Anterior cingulate cortex (tissue), 58 donors: Measurements from ENCODE around the gene OR5K2.

ENCODE experiments used
- DNase-seq, 58 donors: peaks; one replicate each; lab custom pipeline; 2025; lab: John Stamatoyannopoulos, UW

The OR5K2 gene

DNA sequence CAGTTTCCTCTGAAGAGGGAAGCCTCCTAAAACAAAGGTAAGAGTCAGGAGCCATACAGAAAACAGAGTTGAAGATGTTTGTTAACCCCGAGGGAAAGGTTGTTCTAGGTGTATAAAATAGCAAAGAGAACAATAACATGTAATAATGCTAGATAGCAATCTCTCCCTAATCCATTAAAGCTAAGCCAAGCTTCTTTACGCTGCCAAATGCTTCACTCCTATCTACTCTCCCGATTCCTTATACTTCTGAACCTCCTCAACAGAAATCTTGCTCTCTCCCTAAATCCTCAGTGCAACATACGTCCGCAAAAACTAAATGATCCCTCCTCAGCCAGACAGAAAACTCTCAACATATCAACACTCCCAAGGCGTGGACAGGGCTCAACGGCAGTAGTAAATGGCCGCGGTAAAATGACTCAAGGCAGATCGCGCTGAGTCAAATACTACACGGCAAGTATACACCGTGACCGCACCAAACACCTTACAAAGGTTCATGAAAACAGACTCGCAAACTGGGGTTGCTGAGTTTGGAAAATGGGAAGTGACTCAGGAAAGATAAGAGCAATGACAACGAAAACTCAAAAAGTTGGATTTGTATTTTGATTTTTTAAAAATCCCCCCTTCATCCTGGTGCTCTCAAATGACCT, 24.5 kb downstream of the OR5K2 start:
- peak in 25 of 58 donors; percentile 6 to 62 (median 35) for DNase-seq

DNA sequence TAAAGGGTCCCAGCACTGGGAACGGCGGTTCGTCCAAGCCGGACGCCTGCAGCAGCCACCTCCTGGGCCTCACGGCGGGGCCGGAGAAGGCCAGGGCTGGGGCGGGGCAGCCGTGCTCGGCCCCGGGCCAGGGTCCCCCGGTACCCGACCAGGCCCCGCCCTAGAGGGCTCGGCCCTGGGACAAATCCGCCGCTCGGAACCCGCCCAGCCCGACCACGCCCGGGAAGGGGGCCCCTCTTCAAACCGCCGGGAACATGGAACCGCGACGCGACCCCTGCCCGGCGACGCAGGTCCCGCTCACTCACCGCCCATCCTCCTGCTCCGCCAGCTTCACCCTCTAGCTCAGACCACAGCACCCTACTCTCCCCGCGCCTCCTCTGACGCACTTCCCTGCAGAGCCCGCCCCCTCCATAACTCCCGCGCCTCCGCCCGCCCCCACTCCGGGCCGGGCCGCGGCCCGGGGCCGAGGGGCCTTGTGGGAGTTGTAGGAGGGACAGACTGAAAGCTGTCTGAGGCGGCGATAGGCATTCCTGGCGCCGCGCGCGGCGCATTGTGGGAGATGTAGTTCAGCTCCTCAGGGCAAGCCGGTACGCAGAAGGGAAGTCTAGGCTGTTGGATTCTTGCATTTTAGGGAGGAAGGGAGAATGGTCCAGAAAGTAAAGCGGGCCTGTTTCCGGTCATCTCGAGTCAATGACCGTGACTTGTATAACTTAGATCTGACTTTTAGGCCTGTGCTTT, 25.2 kb downstream of the OR5K2 start, which contains the start of gene CLDND1:
TSS of gene CLDND1 (minus strand) at position 359 of the 738 bp plus-strand sequence. CDS start 1,478 bp downstream, outside the sequence.
- DNase-seq: peak; percentile 70 to 99 (median 98)

DNA sequence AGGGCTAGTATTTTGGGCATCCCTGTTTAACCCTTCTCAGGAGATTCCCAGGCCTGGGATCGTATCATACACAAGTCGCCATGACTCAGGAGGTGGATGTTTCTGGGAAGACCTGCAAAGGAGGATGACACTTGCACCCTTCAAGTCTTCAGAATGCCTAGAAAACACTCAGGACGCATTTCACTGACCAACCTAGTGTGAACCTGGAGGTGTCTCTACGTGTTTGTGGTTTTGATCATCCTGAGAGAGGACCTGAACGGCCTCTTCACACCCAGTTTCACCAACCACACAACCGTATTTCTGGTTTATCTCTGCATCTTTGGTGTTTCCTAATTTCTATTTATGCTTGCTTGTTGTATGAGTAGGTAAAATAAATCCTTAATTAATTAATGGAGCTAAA, 28.0 kb downstream of the OR5K2 start:
- no peak for DNase-seq

DNA sequence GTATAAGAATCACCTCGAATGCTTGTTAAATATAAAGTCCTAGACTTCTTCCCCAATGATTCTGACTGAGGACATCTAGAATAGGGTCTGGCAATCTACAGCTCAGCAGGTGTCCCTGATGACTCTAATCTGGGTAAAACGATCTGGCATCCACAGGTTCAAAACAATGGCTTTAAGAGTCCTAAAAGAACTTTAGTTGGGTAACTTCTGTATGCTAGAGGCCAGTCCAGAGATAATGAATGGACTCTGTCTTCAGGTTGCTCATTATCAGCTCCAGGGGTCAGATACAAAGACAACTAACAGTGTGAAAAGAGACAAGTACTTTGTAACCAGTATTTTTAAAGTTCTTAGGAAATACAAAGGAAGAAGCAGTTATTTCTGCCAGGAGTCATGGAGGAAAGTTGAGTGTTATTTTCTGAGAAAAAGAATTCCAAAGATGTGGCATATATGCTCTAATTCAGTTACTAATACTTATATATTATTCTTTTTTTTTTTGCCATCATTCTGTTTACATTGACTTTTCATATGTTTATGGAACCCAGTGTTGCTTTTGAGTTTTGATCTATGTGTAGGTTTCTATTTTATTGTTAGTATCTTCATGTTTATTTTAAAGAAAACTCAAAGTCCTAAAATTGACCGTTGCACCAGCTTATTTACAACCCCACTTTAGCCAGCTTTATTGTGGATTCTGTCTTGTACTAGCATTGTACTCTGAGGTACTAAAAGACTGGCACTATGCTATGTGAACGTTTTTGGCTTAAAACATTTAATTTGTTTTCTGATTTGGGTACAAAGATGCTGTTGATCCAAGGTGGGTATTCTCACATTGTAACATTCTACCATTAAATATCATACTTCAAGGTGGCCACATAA, 31.2 kb downstream of the OR5K2 start:
- DNase-seq: no peak

DNA sequence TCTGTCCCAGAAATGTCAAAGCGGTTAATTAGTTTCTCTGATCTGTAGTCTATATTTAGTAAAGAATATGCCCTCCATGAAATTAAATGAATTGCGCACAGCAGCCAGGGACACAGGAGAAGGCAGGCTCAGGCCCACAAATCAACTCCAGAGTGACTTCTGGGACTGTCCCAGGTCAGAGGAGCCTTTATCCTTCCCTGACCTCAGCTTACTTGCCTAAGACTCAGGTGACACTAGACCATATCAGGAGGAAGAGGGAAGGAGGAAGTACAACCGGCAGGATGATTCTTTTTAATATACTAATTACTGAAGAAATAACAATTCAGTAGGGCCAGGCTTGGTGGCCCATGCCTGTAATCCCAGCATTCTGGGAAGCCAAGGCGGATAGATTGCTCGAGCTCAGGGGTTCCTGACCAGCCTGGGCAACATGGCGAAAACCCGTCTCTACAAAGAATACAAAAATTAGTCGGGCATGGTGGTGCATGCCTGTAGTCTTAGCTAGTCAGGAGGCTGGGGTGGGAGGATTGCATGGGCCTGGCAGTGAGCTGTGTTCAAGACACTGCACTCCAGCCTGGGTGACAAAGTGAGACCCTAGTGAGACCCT, 32.5 kb downstream of the OR5K2 start:
- no peak for DNase-seq

DNA sequence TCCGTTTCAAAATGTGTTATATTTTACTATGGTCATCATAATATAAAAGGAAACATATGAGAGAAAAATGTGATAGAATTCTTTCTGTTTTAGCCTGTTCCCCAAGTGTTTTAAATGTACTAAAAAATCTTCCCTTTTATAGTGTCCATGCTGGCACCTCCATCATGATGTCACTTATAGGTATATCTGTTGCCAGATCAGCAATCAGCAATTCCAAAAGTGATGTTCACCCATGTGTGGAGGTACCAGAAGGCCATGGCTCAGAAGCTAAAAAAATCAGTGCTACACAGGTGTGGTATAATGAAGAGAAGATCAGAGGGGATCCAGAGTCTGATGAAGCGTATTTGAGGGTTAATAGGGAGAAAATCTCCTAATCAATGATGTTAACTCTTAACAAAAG, 33.2 kb downstream of the OR5K2 start:
- DNase-seq: no peak

DNA sequence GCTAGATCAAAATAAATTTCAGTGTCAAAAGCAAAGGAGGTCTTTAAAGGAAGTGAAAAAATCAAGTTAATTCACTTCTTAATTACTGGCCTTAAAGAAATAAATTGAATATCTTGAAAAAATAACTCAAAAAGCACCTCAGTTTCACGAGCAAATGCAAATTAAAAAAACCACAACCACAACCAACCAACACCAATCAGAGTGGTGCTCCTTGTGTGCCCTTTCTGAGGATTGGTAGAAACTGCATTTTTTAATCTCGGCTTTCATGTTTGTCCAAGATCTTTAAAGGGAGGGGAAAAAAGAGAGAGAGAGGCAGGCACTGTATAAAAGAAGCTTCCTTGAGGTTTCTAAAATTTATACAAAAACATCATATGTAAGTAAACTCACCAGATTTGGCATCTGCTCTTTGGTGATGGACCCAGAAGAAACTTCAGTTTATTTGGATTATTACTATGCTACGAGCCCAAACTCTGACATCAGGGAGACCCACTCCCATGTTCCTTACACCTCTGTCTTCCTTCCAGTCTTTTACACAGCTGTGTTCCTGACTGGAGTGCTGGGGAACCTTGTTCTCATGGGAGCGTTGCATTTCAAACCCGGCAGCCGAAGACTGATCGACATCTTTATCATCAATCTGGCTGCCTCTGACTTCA, 34.3 kb downstream of the OR5K2 start, which contains the start of gene GPR15:
TSS of gene GPR15 (plus strand) at position 357 of the 653 bp plus-strand sequence. CDS start at position 413, 56 bp downstream.
- no peak for DNase-seq

DNA sequence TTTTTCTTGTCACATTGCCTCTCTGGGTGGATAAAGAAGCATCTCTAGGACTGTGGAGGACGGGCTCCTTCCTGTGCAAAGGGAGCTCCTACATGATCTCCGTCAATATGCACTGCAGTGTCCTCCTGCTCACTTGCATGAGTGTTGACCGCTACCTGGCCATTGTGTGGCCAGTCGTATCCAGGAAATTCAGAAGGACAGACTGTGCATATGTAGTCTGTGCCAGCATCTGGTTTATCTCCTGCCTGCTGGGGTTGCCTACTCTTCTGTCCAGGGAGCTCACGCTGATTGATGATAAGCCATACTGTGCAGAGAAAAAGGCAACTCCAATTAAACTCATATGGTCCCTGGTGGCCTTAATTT, 34.8 kb downstream of the OR5K2 start:
- no peak for DNase-seq

DNA sequence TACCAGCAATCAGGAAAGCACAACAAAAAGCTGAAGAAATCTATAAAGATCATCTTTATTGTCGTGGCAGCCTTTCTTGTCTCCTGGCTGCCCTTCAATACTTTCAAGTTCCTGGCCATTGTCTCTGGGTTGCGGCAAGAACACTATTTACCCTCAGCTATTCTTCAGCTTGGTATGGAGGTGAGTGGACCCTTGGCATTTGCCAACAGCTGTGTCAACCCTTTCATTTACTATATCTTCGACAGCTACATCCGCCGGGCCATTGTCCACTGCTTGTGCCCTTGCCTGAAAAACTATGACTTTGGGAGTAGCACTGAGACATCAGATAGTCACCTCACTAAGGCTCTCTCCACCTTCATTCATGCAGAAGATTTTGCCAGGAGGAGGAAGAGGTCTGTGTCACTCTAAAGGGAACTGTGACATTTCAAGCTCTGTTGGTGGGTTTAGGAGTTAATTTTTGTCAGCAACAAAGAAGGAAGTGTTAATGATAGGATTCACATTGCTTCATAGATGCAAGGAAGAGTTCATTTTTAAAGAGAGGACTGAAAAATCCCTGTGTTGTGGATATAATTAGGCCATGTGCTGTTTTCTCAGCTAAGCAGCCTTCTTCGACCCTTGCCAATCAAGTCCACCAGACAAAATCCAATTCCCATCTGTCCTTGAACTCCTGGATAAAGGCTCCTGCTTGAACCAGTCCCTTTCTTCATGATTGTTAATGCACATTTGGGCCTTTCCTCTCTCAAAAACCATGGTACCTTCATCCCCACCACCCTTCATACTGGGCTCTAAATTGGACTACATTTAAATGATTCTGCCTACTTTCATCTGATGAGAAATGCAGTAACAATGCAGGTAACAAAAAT, 35.5 kb downstream of the OR5K2 start:
- no peak for DNase-seq

DNA sequence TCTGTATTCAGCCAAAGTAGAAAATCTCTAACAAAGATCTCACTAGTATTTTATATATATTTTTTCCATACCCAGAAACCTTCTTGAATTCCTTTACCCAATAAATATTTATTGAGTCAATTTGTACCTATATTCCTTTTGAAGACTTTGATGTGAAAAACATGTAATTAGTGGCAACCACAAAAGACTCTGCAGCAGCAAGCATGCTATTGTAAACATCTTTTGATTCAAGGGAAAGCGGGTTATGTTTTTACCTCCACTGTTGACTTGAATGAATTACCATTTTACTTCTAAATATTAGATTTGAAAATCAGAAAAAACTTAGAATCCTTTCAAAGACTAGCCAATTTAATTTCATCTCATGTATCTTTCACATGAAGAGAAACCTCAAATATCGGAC, 36.7 kb downstream of the OR5K2 start:
- DNase-seq: no peak

DNA sequence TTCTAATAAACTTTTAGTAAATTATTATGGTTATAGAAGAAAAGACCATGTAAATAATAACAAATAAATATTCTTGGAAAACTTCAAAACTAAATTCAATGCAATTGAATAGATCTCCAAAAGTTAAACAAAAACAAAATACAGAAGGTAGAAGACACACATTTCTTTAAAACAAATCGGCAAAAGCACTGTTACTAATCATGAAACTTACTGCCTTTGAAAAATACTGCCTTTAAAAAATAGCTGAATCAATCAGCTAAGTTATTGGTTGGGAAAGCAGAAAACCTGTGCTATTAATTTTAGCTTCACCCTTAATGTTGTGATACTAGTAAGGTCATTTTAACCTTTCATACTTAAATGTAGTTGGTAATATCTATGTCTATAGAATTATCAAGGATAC, 37.3 kb downstream of the OR5K2 start:
- DNase-seq: no peak

DNA sequence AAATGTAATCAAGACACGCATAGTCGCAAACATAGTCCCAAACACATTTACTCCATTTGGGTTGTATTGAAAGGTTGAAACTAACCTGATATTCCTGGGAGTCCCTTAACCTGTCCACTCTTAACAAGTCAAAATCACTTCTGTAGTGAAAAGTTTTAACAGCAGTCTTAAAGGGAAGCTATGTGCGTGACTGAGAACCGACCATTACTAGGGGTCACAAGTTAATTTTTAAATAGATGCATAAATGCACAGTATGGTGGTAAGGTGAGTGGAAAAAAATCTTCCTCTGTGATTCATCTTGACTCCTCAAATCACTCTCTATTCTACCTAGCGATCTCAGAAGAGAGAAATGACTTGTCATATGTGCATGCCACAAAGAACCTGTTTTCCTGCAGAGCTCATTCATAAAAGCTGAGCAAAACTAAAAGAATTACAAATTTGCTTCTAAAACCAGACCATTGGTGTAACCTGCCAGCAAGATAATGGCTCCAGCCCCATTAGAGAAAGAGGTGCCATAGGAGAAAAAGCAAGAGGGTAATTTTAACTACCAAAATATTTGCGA, 39.1 kb downstream of the OR5K2 start:
- DNase-seq: no peak

DNA sequence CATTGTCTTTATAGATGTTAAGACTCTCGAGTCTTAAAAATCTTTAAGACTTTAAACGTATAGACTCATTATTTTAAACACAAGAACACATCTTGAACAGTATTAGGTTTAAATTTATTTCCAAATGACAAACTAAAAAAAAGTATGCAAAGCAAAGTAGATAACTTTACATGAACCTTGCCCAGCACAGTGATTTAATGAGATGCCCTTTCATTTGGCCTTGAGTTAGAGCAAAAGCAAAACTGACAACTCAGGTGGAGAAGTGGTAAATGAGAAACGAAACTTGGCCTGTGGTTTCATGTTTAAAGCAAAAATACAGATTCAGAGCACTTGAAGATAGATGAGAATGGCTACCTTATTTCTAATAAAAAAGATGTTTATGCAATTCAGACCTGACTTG, 42.9 kb downstream of the OR5K2 start:
- DNase-seq: no peak

DNA sequence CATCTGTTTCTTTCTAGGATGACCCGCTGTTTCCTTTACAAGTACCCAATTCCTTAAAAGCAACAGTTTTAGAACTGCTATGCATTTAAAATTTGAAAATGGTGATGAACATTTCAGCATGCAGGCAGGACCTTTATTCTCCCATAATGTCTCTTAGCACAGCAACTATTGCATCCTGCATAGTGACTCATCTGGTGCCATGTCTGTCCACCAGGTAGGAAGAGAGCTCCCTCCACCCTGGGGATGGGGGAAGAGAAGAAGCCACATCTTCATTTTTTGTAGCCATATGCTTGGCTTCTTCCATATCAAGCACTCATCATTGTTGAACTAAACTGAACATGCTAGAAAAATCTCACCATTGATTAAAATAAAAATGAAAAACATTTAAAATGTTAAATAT, 44.2 kb downstream of the OR5K2 start:
- no peak for DNase-seq

DNA sequence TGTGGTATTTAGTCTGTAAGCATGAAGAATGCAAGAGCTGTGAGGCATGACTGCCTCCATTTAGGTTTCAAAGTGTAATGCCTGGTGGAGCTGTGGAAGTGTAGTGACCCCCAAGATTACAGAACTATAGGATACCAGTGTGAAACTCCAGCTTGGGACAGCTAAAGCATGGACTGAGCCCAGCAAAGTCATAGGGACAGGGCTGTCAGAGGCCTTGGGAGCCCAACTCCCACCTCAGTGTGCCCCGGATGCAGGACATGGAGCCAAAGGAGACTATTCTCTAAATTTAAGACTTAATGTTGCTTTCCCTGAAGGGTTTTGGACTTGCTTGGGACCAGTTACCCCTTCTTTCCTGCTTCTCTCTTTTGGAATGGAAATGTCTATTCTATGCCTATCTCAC, 45.1 kb downstream of the OR5K2 start:
- no peak for DNase-seq

DNA sequence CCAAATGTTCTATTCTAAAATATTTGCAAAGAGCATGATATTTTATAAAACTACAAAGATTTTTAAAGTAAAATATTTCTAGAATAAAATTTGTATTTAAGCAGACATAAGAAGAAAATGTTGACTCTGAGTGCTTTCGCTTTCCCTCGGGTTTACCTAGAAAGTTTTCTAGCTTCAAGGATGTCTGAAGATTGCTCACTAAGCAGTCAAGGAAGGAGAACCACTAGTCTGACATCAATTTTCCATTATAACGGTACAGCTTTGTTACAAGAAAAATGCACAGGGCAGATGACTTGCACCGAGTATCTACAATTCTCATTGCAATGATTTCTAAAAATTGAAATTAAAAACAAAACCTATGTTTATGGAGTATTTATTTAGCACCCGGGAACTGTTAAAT, 48.5 kb downstream of the OR5K2 start:
- no peak for DNase-seq
